GM23248 (cell line): Measurements from ENCODE around the gene MECR. TPM values are rescaled to one million over a fixed set of nuclear protein-coding genes. Genes with fewer than 3 reads are reported as not detected.
A peak's percentile ranks its signal among the peaks of the same experiment; 100 is the strongest.

Experiments used
- DNase-seq: peaks from one replicate; pipeline ENCODE4 v3.0.0-alpha.2; 2015
- H2AFZ ChIP-seq: fragments of 200-600 bp; sonication (generic); 2 replicates; pipeline ENCODE4 v1.6.1; 2016; ENCODE audit warnings: antibody characterized with exemption
- H3F3A ChIP-seq: fragments of 200-600 bp; sonication (generic); 2 replicates; pipeline ENCODE4 v1.6.1; 2016; ENCODE audit warnings: mild to moderate bottlenecking, antibody characterized with exemption, mixed run types; ENCODE audit not compliant: insufficient read depth
- H3K27ac ChIP-seq: fragments of 200-600 bp; sonication (generic); 2 replicates; pipeline ENCODE4 v1.5.1; 2016; ENCODE audit warnings: mild to moderate bottlenecking
- H3K27me3 ChIP-seq: fragments of 200-600 bp; sonication (generic); replicated peaks from 2 replicates; pipeline ENCODE4 v1.6.1; 2016; ENCODE audit warnings: mild to moderate bottlenecking; ENCODE audit not compliant: insufficient read depth
- H3K36me3 ChIP-seq: fragments of 200-600 bp; sonication (generic); 2 replicates; pipeline ENCODE4 v1.6.1; 2016; ENCODE audit warnings: low read depth, mild to moderate bottlenecking
- H3K4me1 ChIP-seq: fragments of 200-600 bp; sonication (generic); 2 replicates; pipeline ENCODE4 v1.6.1; 2016; ENCODE audit warnings: mild to moderate bottlenecking; ENCODE audit not compliant: insufficient read depth
- H3K4me2 ChIP-seq: fragments of 200-600 bp; sonication (generic); one replicate; pipeline ENCODE4 v1.6.1; 2016; ENCODE audit warnings: mild to moderate bottlenecking; ENCODE audit not compliant: unreplicated experiment
- H3K4me3 ChIP-seq: fragments of 200-600 bp; sonication (generic); 2 replicates; pipeline ENCODE4 v1.5.1; 2016; ENCODE audit warnings: mild to moderate bottlenecking
- H3K79me2 ChIP-seq: fragments of 200-600 bp; sonication (generic); 2 replicates; pipeline ENCODE4 v1.6.1; 2016; ENCODE audit warnings: mild to moderate bottlenecking; ENCODE audit not compliant: insufficient read depth
- H3K9ac ChIP-seq: fragments of 200-600 bp; sonication (generic); 2 replicates; pipeline ENCODE4 v1.6.1; 2016; ENCODE audit warnings: mild to moderate bottlenecking
- H3K9me2 ChIP-seq: fragments of 200-600 bp; sonication (generic); 2 replicates; pipeline ENCODE4 v1.6.1; 2016; ENCODE audit warnings: mixed run types, mild to moderate bottlenecking, moderate library complexity; ENCODE audit not compliant: insufficient read depth
- H3K9me3 ChIP-seq: fragments of 200-600 bp; sonication (generic); one replicate; pipeline ENCODE4 v1.6.1; 2017; ENCODE audit warnings: low read depth
- H4K20me1 ChIP-seq: fragments of 200-600 bp; sonication (generic); 2 replicates; pipeline ENCODE4 v1.6.0; 2016; ENCODE audit not compliant: insufficient read depth
- EZH2 ChIP-seq: fragments of 200-600 bp; sonication (generic); IDR thresholded peaks from 2 replicates; pipeline ENCODE4 v1.6.1; 2018; ENCODE audit warnings: antibody characterized with exemption, mild to moderate bottlenecking; ENCODE audit not compliant: insufficient read depth, poor library complexity, severe bottlenecking
- EZH2phosphoT487 ChIP-seq: fragments of 200-600 bp; sonication (generic); IDR thresholded peaks from 2 replicates; pipeline ENCODE4 v1.6.1; 2018; ENCODE audit warnings: antibody characterized with exemption, moderate library complexity, mild to moderate bottlenecking, low read depth; ENCODE audit not compliant: insufficient read depth
- WGBS, 2 experiments: methylation state at CpG; one replicate each; pipeline ENCODE4 v1.1.6; 2015 to 2017; ENCODE audit warnings: low lambda C conversion rate in 2 of 2, low coverage in 1 of 2; ENCODE audit errors: missing lambda C conversion rate in 2 of 2; 5-methylcytosine and 5-hydroxymethylcytosine counted together
- in situ Hi-C: fragments of 300-500 bp; cut with MboI; formaldehyde crosslinking; loops from 2 replicates; pipeline ENCODE4 v1.15.0; 2020
- polyA plus RNA-seq: library from polyadenylated mRNA; unstranded; fragments of >200 nt; fragmentation: Nextera tagmentation; extraction: Ambion mirVana; gene quantifications from 2 replicates; pipeline ENCODE4 v1.2.1, GENCODE V29; 2016
- total RNA-seq: library from RNA; depleted of rRNA; stranded (reverse); fragments of >200 nt; shearing (Covaris generic); gene quantifications from 2 replicates; pipeline ENCODE4 v1.2.3, GENCODE V29; 2014; rRNA removed

Gene MECR, protein sequence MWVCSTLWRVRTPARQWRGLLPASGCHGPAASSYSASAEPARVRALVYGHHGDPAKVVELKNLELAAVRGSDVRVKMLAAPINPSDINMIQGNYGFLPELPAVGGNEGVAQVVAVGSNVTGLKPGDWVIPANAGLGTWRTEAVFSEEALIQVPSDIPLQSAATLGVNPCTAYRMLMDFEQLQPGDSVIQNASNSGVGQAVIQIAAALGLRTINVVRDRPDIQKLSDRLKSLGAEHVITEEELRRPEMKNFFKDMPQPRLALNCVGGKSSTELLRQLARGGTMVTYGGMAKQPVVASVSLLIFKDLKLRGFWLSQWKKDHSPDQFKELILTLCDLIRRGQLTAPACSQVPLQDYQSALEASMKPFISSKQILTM
- total RNA-seq (19.1 and 23.6 TPM in 2 replicates), polyA plus RNA-seq (43.3 and 48.2 TPM in 2 replicates)

DNA sequence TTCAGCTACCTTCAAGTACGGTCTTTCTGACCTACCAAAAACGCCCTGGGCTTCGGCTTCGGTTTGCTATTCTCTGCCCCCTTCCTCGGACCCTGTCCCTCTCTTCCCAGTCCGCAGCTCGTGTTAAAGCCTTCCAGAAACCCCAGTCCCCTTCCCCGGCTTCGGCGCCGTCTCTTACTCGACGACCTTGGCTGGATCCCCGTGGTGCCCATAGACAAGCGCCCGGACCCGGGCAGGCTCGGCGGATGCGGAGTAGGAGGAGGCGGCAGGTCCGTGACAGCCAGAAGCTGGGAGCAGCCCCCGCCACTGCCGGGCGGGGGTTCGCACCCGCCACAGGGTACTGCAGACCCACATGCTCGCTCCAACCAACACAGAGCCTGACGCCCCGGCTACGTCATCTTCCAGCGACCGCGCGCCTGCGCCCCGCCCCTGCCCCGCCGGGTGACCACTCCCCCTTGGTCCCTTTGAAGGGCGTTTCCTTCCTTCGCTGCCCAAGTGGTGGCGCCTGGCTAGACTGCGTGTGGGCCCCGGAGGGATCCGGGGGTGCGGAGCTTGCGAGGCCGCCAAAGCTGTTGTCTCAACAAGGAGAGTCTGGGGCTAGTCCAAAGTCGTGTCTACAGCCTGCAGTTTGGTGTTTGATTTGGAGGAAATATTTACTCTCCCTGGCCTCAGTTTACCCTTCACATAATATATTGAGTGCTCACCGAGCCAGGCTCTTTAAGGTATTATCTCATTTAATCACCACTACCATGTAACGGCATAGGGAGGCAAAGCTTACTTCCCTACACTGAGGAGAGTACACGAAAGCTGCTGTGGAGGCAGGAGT, at the start of gene MECR:
TSS of gene MECR (minus strand) at position 382 of the 826 bp plus-strand sequence. CDS start at position 354, 28 bp downstream.
- H3K27ac ChIP-seq = peak within 1 kb of the TSS; percentile 43
- in situ Hi-C loops = loop anchor here (25.0 kb wide), 2 partner anchors 457 to 1482 kb away; partner anchors contain the start of gene MATN1
- TF ChIP-seq EZH2 = no peak
- no peak for TF ChIP-seq EZH2phosphoT487

DNA sequence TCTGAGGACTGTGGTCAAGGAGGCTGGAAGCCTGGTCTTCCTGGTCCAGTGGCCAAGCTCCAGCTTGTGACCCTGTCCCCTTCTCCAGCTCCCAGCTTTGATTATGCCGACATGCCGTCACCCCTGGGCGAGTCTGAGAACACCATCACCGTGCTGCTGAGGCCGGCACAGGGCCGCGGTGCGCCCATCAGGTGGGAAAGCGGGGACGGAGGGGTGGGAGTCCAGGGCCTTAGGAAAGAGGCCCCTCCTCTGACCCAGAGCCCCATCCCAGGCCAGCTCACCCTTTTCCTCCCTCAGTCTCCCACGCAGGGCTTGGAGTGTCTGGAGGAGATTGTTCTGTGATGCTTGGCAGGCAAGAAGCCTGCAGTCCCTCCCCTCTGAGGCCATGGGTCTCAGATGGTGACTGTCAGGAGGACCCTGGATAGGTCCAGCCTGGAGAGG, 49.2 kb upstream of the MECR start:
- H3K27me3 ChIP-seq = no peaks in the 10 kb centered on the region
- peaks cover 10% of the 10 kb centered on the region for H3K4me1 ChIP-seq
- H3K27ac ChIP-seq = no peak overlapping the region
- no peaks in the 10 kb centered on the region for H3K9me3 ChIP-seq
- no peak overlapping the region for H3K9ac ChIP-seq
- no peaks in the 10 kb centered on the region for H3F3A ChIP-seq
- DNase-seq = no peak
- no peak for TF ChIP-seq EZH2
- no peak for TF ChIP-seq EZH2phosphoT487
- H3K4me2 ChIP-seq = no peak overlapping the region
- H2AFZ ChIP-seq = no peak overlapping the region
- no peaks in the 10 kb centered on the region for H4K20me1 ChIP-seq
- H3K36me3 ChIP-seq = no peaks in the 10 kb centered on the region
- WGBS, 2 experiments = 93 to 98% methylated on average over 8 to 11 of the region's 11 CpGs
- H3K4me3 ChIP-seq = no peak overlapping the region
- H3K9me2 ChIP-seq = no peaks in the 10 kb centered on the region
- in situ Hi-C loops = no loop called here
- H3K79me2 ChIP-seq = no peaks in the 10 kb centered on the region

More for the DNA sequence above, at the start of gene MECR:
- Histone ChIP-seq H3K27me3 (no peaks in the 10 kb centered on the region), H2AFZ (peak within 1 kb of the TSS; percentile 92), H3F3A (no peaks in the 10 kb centered on the region), H3K79me2 (peaks cover 25% of the 10 kb centered on the region), H3K4me2 (peak within 1 kb of the TSS; percentile 89), H3K4me1 (peaks cover 7% of the 10 kb centered on the region; the same call in 1 of the 2 replicates), H3K9me3 (no peaks in the 10 kb centered on the region), H4K20me1 (no peaks in the 10 kb centered on the region), H3K9me2 (no peaks in the 10 kb centered on the region), H3K9ac (peak within 1 kb of the TSS; percentile 87), H3K4me3 (peak within 1 kb of the TSS; percentile 89), H3K36me3 (no peaks in the 10 kb centered on the region)
- peak; percentile 94 for DNase-seq
- WGBS, 2 experiments = 1 to 4% methylated on average over 41 to 52 of the region's 52 CpGs

DNA sequence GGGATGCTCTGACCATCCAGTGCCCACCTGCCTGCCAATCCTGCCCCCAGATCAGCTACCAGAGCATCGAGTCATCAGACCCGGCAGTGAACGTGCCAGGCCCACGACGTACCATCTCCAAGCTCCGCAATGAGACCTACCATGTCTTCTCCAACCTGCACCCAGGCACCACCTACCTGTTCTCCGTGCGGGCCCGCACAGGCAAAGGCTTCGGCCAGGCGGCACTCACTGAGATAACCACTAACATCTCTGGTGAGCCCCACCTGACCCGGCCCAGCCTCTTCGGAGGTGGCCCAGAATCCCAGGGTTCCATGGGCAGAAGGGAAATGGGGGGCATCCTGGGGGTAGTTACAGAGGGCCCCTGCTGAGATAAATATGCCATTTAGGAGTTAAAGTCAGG, 48.7 kb upstream of the MECR start:
- Histone ChIP-seq H2AFZ (no peak overlapping the region), H3K27ac (no peak overlapping the region), H3K27me3 (no peaks in the 10 kb centered on the region), H3K79me2 (no peaks in the 10 kb centered on the region), H3K9me3 (no peaks in the 10 kb centered on the region), H3F3A (no peaks in the 10 kb centered on the region), H3K36me3 (no peaks in the 10 kb centered on the region), H3K9me2 (no peaks in the 10 kb centered on the region), H3K4me3 (no peak overlapping the region), H3K9ac (no peak overlapping the region), H4K20me1 (no peaks in the 10 kb centered on the region), H3K4me1 (peaks cover 10% of the 10 kb centered on the region), H3K4me2 (no peak overlapping the region)
- no peak for TF ChIP-seq EZH2phosphoT487
- TF ChIP-seq EZH2 = no peak
- 96 to 97% methylated on average over 13 of the region's 13 CpGs for WGBS, 2 experiments
- in situ Hi-C loops = no loop called here
- DNase-seq = no peak

DNA sequence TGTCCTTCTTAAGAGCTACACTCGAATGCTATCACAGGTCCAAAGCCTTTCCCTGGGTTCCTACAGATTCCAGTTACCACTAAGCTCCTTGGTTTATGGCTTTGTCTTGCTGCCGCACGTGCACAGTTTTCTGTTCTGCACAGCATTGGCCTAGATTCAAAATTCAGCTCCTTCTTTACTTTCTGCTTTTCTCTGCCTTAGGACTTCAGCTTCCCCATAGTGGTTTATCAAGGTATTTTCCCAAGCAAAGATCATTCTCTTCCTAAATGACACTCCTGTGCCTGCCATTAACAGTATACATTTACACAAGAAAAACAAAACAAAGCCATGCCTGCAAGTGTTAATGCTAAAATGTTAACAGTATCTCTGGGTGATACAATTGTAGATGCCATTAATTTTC, 47.4 kb upstream of the MECR start:
- Histone ChIP-seq H3K4me1 (peaks cover 10% of the 10 kb centered on the region), H3K27ac (no peak overlapping the region), H3K79me2 (no peaks in the 10 kb centered on the region), H4K20me1 (no peaks in the 10 kb centered on the region), H3K4me3 (no peak overlapping the region), H3K9me2 (no peaks in the 10 kb centered on the region), H3F3A (no peaks in the 10 kb centered on the region), H3K9me3 (no peaks in the 10 kb centered on the region), H3K9ac (no peak overlapping the region), H3K4me2 (no peak overlapping the region), H2AFZ (no peak overlapping the region), H3K36me3 (no peaks in the 10 kb centered on the region), H3K27me3 (no peaks in the 10 kb centered on the region)
- in situ Hi-C loops = no loop called here
- no peak for DNase-seq
- TF ChIP-seq EZH2phosphoT487 (no peak), EZH2 (no peak)
- 76 to 78% methylated on average over 3 of the region's 3 CpGs for WGBS, 2 experiments
